Mammary epithelial cell (primary cell): ENCODE data around the gene CFAP52.
"Not testable (repeated sequence)": the region's sequence is repeated elsewhere in the genome, so short reads cannot be mapped to it uniquely, and the experiment has no call there.

Source experiments
- CTCF ChIP-seq, 2 donors: IDR thresholded peaks in 1 of 2; conservative IDR thresholded peaks in 1 of 2; 2 replicates each; pipeline ENCODE4 v1.5.1; 2011 to 2012; ENCODE audit warnings: inconsistent platforms in 2 of 2, low read length in 2 of 2, mild to moderate bottlenecking in 2 of 2, control low read depth in 1 of 2, low read depth in 1 of 2; ENCODE audit not compliant: insufficient read depth in 1 of 2; ENCODE audit errors: extremely low read depth in 1 of 2
- EZH2 ChIP-seq: IDR thresholded peaks from 2 replicates; pipeline ENCODE4 v1.6.1; 2012; ENCODE audit warnings: low read length, inconsistent platforms, borderline replicate concordance

GRCh38 chr17:9566739-9567138, 9.7 kb upstream of the CFAP52 start:
- not testable (repeated sequence) for TF ChIP-seq CTCF (conservative IDR thresholded peaks at IDR 0.05 in 1 of 2, IDR thresholded peaks at IDR 0.05 in 1 of 2; ENCODE audit: extremely low read depth in 1 of 2, insufficient read depth in 1 of 2, low read depth in 1 of 2, low read length in 2 of 2); EZH2
